Inferior parietal cortex (tissue), 1 donor: Measurements from ENCODE around the gene SPRR5.

ENCODE experiments used
- DNase-seq: peaks from one replicate; pipeline ENCODE4 v3.0.0-alpha.2; 2016; ENCODE audit errors: extremely low spot score

SPRR5 gene

DNA sequence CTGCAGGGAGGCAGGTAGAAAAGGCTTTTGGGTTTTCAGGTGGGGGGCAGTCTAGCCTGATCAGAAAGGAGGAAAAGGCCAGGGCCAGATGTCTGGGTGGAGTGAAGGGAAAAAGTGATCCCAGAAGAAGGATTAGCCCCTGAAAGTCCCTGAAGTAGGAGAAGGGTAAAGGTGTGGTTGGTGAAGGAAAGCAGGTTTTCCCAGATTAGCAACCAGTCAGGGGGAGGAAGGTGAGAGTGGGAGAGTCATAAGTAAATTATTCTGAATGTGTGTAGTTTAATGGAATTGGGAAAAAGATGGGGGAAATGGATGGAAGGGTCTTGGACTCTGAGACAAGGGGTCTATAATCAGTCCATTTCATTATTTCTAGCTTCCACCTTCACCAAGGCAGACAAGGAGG lies 36.2 kb downstream of the SPRR5 start:
- no peak for DNase-seq

DNA sequence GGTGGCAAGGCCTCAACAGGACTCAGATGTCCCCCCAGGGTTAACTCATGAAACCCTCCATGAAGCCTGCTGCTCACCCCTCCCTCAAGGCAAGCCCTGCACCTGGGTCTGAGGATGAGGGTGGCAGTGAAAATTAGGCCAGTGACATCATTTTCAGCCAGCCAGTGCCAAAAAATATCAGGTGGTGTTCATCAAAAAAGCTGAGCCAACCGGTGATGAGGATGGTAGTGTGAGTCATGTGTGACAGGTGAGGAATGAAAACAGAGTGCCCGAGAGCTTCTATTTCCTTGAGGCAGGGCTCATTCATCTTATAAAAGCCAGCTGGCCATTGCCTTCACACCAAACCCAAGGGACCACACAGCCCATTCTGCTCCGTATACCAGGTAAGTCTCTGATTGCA lies 36.7 kb downstream of the SPRR5 start, which contains the start of gene SPRR1A:
TSS of gene SPRR1A (plus strand) at position 339 of the 400 bp plus-strand sequence. CDS start 1,150 bp downstream, outside the sequence.
- DNase-seq, result no peak

DNA sequence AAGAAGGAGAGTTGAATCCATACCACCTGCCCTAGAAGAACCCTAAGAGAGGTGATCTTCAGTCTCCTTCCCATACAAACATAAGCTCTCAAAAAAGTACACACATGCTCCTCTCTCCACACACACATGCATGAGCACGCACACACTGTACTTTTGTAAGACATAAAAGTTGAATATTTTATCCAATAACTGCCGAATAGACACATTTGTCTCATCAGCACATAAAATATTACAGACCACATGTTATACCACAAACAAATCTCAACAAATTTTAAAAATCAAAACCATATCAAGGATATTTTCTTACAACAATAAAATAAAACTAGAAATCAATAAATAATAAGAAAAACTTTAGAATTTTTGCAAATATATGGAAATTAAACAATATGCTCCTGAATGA lies 39.6 kb downstream of the SPRR5 start:
- no peak for DNase-seq

DNA sequence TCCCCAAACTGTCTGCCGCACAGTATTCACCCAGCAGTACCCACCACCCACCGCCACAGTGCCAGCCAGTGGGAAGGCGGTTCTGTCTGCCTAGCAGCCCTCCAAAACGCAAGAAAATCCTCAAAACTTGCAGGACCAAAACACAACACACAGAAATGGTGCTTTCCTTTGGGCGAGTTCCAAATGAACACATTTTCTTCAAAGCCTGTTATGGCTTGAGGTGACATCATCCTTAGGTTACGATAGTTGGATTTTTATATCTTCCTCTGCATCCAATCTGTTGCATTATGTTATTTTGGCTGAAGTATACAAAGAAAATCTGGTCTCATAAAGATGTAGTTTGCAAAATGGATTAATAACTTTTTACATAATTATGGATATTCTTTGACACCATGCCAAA lies 46.2 kb downstream of the SPRR5 start:
- no peak for DNase-seq

DNA sequence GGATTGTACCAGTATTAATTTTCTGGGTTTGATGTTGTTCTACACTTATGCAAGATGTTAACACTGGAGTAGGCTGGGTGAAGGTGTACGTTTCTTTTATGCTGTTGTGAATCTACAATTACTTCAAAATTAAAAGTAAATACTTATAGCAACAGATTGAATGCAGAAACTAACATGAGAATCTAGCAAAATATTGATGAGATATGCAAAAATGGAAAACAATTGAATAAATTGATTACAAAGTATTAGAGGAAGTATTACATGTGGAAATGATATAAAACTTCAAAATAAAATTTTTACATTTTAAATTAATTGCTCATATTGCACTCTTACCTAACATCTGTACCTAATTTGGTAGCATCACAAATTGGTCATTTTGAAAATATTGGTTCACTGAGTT lies 48.8 kb downstream of the SPRR5 start:
- no peak for DNase-seq

DNA sequence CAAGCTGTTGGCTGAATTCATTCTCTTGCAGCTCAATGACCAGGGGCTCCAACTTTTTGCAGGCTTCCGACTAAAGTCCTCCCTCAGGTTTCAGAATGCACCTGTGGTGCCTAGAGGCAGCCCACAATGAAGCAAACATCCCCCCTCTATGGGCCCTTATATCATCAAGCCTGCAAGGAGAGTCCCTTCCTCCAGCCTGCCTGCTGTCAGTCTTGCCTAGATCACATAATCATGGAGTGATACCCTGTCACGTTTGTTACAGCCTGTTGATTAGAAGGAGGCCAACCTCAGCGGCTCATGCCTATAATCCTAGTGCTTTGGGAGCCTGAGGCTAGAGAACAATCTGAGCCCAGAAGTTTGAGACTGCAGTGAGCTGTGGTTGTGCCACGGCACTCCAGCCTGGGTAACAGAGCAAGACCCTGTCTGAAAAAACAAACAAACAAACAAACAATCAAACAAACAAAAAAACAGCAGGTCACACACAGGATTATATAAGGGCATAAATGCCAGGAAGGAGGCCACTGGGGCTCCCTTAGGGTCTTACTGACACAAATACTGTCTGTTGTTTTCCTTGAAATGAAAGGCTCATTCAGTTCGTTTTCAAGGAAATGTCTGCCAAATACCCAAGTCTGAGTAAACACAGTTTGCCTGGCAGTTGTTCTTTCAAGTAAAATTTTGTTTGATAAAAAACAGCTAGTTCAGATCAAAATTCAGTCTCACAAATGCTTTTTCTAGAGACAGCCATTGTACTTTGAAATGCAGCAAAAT lies 49.8 kb downstream of the SPRR5 start:
- DNase-seq, result peak; percentile 2

DNA sequence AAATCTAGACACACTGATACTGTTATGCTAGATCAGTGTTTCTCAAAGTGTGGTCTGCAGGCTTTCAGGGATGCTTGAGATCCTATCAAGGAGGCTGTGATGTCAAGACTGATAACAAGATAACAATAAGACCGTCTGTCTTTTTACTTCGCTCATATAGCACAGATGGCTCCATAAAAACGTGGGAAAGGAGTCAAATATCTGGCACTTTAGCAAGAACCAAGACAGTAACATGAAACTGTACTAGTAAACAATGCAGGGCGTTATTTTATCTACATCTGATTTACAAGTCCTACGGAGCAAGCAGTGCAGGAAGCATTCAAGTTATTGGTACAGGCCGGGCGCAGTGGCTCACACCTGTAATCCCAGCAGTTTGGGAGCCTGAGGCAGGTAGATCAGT lies 50.9 kb downstream of the SPRR5 start:
- no peak for DNase-seq

DNA sequence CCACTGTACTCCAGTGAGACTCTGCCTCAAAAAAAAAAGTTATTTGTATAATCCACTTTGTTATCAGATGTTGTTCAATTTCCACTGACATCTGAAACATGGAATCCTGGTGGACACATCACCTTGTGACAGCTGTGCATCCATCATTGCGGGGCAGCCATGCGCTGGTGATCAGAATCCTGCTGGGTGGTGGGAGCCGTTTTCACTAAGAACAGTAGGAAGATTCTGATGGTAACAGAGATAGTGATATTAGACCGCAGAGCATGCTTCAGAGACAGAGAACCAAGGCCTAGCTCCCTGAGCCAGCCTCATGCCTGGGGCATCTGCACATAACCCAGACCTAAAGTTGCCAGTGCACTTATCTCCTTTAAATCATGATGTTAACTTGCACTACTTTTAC lies 51.5 kb downstream of the SPRR5 start:
- DNase-seq, result no peak
